Measurements from ENCODE around the gene EZH1.

The EZH1 gene

GRCh38 chr17:42706732-42707131 is 38.1 kb downstream of the EZH1 start:
- no peak for DNase-seq

- DNase-seq = no peak
Measured at GRCh38 chr17:42704837-42705494, 39.9 kb downstream of the EZH1 start.

DNA sequence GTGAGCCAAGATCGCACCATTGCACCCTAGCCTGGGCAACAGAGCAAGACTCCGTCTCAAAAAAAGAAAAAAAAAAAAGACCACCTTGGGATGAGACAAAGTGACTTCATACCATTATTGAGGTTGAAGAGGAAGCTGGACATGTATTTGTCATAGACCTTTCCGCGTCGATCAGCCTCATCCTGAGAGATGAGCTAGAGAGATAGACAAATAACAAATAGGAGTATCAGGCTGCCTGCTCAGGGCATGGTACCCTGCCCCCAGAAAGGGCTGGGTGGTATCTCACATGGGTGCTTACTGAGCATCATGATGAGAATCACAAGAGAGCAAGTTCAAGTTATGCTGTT is 40.4 kb downstream of the EZH1 start:
- DNase-seq = no peak

GRCh38 chr17:42702446-42702845 is 42.4 kb downstream of the EZH1 start:
- no peak for DNase-seq

- DNase-seq = no peak
Measured at GRCh38 chr17:42700586-42701289, 44.1 kb downstream of the EZH1 start.

DNA sequence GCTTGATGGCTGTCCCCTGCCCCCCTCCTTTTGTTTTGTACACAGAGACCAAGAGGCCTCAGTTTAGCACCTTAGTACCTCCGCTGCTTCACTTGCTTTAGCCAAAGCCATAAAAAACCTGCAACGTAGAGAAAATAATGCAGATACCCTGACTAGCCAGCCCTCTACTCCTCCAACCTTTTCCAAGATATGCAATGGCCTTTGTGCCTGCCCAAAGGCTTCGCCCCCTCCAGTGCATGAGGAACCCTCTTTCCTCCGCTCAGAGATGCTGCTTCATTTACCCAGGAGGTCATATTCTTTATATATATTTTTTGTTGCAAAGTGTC is 45.5 kb downstream of the EZH1 start:
- no peak for DNase-seq

DNA sequence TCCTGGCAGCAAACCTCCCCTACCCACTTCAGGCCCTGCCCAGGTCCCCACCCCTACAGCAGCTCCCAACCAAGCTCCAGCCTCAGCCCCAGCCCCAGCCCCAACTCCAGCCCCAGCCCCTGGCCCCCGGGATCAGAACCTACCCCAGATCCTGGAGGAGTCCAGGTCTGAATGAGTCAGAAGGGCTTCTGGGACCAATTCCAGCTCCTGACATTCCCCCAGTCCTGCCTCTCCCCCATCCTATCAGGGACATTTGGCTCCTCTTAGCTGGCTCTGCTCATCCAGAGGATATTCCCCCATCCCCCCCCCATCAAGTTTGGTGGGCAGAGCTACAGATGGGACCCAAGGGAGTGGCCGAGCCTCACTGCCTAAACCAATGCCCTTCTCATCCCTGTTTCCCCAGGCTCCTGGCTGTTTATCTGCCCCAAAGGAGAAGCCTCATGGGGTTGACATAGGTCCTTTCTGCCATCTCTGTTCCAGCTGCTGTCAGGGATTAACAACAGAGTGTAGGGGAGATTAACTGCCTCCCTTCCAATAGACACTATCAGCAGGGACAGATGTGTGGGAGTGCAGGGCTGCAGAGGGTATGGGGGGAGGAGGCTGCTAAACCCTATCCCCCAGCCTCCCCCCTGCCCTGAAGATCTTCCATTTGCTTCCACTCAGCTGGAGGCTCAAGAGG is 46.0 kb downstream of the EZH1 start:
- no peak for DNase-seq

GRCh38 chr17:42697108-42697811 is 47.6 kb downstream of the EZH1 start:
- DNase-seq = no peak

GRCh38 chr17:42695500-42695899 is 49.3 kb downstream of the EZH1 start:
- no peak for DNase-seq

DNA sequence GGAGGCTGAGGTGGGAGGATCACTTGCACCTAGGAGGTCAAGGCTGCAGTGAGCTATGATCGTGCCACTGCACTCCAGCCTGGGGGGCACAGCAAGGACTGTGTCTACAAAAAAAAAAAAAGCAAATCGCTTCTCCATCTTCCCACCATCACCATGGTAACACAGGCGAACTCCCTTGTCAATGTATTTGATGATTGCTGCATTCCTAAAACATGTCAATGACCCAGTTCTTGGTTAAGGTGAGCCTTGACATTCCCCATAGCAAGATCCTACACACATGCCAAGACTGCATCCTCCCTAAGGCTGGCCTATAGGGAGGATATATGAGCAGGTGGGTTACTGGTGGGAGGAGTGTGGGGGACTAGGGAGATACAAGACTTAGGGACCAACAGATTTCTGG is 50.3 kb downstream of the EZH1 start:
- no peak for DNase-seq

- DNase-seq = no peak
Measured at GRCh38 chr17:42692489-42692888, 52.4 kb downstream of the EZH1 start.

GRCh38 chr17:42691021-42691545 is 53.8 kb downstream of the EZH1 start:
- DNase-seq = no peak

DNA sequence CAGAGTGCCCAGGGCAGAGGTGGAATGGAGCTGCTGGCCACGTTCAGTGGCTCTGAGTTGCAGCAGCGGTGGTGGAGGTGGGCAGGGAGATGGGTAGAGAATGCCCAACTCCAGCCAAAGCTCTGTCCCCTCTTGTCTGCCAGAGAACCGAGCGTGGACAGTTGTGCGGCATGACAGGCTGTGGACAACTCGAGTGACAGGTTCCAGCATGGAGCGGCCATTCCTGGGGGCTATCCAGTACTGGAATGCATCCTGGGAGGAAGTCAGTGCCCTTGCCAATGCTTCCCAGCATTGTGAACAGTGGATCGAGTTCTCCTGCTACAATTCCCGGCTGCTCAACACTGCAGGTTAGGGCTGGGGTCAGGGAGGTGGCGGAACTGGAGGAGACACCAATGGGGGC is 54.2 kb downstream of the EZH1 start:
- no peak for DNase-seq

- DNase-seq = no peak
Measured at GRCh38 chr17:42687707-42688320, 57.0 kb downstream of the EZH1 start.

DNA sequence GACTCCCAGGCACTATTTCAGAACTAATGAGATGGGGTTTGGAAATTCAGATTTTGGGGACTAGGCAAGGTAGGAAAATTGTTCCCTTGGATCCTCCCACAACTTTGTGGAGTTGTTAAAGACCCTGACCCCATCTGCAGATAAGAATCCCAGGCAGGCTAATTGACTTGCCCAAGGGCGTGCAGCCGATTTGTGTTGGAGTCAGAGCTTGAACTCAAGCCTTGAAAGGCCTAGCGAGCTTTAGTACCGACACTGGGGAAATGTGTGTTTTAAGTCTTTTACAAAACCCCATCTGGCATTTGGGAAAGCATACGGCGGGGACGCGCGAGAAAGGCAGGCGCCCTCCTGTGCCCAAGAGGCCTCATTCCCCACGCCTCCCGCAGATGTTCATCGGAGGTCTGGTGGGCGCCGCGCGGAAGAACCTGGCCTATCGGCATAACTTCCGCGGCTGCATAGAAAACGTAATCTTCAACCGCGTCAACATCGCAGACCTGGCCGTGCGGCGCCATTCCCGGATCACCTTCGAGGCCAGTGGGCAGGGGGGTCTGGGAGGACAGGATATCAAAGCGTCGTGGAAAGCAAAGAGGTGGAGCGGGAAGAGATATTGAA is 58.2 kb downstream of the EZH1 start:
- DNase-seq = no peak

- DNase-seq = no peak
Measured at GRCh38 chr17:42685831-42686230, 59.0 kb downstream of the EZH1 start.

DNA sequence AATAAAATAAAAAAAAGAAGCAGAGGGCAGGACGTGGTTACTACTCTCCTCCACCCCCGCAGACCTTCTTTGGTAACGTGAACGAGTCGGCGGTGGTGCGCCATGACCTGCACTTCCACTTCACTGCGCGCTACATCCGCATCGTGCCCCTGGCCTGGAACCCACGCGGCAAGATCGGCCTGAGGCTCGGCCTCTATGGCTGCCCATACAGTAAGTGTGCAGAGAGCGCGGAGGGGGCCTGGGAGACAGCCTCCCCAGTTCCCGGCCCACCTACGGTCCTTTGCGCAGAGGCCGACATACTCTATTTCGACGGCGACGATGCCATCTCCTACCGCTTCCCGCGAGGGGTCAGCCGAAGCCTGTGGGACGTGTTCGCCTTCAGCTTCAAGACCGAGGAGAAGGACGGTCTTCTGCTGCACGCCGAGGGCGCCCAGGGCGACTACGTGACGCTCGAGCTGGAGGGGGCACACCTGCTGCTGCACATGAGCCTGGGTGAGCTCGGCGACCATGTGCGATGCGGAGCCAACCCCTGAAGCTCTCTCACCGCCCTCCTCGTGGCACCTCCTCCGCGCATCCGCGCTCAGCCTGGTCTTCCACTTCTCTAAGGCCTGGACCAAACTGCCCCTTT is 59.8 kb downstream of the EZH1 start:
- no peak for DNase-seq

- peak; percentile 21 for DNase-seq
Measured at GRCh38 chr17:42683407-42684034, 61.3 kb downstream of the EZH1 start.

DNA sequence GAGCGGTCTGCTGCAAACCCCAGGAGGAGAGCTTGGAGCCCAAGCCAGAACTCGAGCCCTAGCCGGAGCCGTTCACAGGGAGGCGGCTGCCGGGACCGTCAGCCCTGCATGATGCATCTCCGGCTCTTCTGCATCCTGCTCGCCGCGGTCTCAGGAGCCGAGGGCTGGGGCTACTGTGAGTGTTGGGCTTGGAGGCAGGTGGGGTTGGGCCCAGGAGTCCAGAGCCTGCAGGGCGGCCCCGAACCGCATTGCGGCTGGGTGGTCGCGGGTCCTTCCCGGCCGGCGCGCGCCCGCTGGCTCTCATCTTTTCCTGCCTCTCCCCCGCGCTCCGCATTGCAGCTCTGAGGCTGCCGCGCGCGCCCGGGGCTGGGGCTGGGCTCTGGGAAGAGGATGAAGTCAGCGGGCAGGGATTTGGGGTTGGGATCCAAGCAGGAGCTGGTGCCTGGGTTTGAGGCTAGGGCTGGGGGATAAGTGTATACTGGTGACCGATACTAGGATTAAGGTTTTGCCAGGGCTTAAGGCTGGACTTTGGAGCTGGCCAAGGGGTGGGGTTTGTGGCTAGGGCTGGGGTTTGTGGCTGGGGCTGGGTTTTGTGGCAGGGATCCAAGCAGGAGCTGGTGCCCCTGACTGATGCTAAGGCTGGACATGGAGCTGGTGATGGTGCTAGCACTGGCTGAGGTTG is 62.0 kb downstream of the EZH1 start:
- no peak for DNase-seq

DNA sequence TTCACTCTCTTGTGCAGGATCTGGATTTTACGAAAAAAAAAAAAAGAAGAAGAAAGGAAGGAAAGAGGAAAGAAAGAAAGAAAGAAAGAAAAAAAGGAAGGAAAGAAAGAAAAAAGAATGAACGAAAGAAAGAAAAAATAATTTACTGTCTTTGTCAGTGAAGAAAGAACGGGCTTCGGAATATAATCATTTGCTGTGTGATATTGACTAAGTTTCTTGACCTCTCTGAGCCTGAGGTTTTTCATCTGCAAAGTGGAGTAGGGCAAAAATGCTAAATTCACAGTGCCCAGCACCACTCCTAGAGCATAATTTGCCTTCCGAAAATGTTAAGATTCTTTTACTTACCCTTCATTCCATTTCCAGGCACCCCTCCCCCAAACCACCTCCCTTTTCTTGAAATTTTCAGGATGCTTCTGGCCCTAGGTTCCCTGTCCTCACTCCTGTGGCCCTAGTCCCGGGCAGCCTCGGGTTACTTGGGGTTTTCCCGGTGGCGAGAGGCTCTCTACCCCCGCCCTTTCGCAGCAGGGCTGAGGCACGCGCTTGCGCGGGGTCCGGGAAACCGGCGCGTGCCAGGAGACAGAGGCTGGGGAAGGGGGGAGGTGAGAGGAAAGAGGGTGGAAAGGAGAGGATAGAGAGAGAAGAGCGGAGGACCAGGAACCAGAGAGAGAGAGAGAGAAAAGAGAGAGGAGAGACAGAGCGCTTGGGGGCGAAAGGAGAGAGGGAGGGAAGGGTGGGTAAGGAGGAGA is 62.7 kb downstream of the EZH1 start, which contains the start of gene CNTNAP1:
Gene CNTNAP1, plus strand, starts transcription at position 556 of the 746 bp plus-strand sequence. CDS start 299 bp downstream, outside the sequence.
- peak; percentile 46 for DNase-seq

All from midbrain (tissue), 1 donor.